H1 (cell line): ENCODE data around the gene FREM1. TPM values are rescaled to one million over a fixed set of nuclear protein-coding genes. Genes with fewer than 3 reads are reported as not detected.

Source experiments
- CTCF ChIA-PET: fragments of 300-600 bp; sonication (Branson Sonifier 250); formaldehyde crosslinking; loops from one replicate; lab custom pipeline; 2021; ENCODE audit not compliant: partially characterized antibody; lab: Charles Lee
- POLR2A ChIA-PET: fragments of 300-600 bp; sonication (Branson Sonifier 250); formaldehyde crosslinking; loops from one replicate; lab custom pipeline; 2021; ENCODE audit warnings: inconsistent platforms; ENCODE audit not compliant: partially characterized antibody; lab: Charles Lee
- DNase-seq, 2 experiments: peaks; one replicate each; pipeline versions ENCODE4 v3.0.0 to v3.0.0-alpha.2; 2010 to 2022; ENCODE audit warnings: low spot score in 2 of 2, low read depth in 1 of 2, mixed read lengths in 1 of 2
- FAIRE-seq: peaks from 2 replicates; lab custom pipeline; 2011; peaks lifted over from hg19 to GRCh38; lab: Jason Lieb, UNC
- H2AFZ ChIP-seq: 2 replicates; pipeline ENCODE4 v1.8.1; 2012; ENCODE audit warnings: low read length, inconsistent platforms
- H2AK5ac ChIP-seq: 2 replicates; pipeline ENCODE4 v1.6.1; 2013; ENCODE audit warnings: low read depth, low read length
- H2BK120ac ChIP-seq: replicated peaks from 2 replicates; pipeline ENCODE3; 2013; ENCODE audit warnings: low read depth, low read length, inconsistent platforms
- H2BK12ac ChIP-seq: 2 replicates; pipeline ENCODE4 v1.6.1; 2013; ENCODE audit warnings: low read depth, low read length
- H2BK15ac ChIP-seq: 2 replicates; pipeline ENCODE4 v1.6.1; 2013; ENCODE audit warnings: low read length
- H2BK20ac ChIP-seq: 2 replicates; pipeline ENCODE4 v1.6.1; 2013; ENCODE audit warnings: low read length
- H2BK5ac ChIP-seq: 2 replicates; pipeline ENCODE4 v1.6.1; 2013; ENCODE audit warnings: low read depth, low read length
- H3K14ac ChIP-seq: 2 replicates; pipeline ENCODE4 v1.6.1; 2013; ENCODE audit warnings: inconsistent platforms; ENCODE audit not compliant: insufficient read length
- H3K18ac ChIP-seq: 2 replicates; pipeline ENCODE4 v1.6.1; 2013; ENCODE audit warnings: low read length; ENCODE audit errors: extremely low read depth
- H3K23ac ChIP-seq: 2 replicates; pipeline ENCODE4 v1.6.1; 2013; ENCODE audit warnings: inconsistent platforms; ENCODE audit not compliant: insufficient read length
- H3K23me2 ChIP-seq: 2 replicates; pipeline ENCODE4 v1.6.1; 2013; ENCODE audit warnings: low read depth, low read length
- H3K27ac ChIP-seq: 2 replicates; pipeline ENCODE4 v1.6.1; 2011; ENCODE audit warnings: low read depth, low read length, inconsistent platforms
- H3K27me3 ChIP-seq, 4 experiments: replicated peaks in 1 of 4; 1 replicate in 1 of 4; 2 replicates in 3 of 4; pipeline versions ENCODE4 v1.6.1 to v1.8.1; 2011 to 2013; ENCODE audit warnings: low read length in 3 of 4, mild to moderate bottlenecking in 3 of 4, inconsistent platforms in 2 of 4, mixed read lengths in 2 of 4, moderate library complexity in 1 of 4; ENCODE audit not compliant: control insufficient read depth in 3 of 4, insufficient read depth in 3 of 4; ENCODE audit errors: extremely low read depth in 1 of 4
- H3K36me3 ChIP-seq, 4 experiments: 2 replicates each; pipeline versions ENCODE4 v1.6.1 to v1.8.1; 2011 to 2013; ENCODE audit warnings: mild to moderate bottlenecking in 4 of 4, low read length in 3 of 4, moderate library complexity in 2 of 4, control low read depth in 1 of 4, inconsistent platforms in 1 of 4; ENCODE audit not compliant: insufficient read depth in 4 of 4, control insufficient read depth in 2 of 4
- H3K4ac ChIP-seq: replicated peaks from 2 replicates; pipeline ENCODE3; 2013; ENCODE audit warnings: low read length, low read depth, mixed read lengths, inconsistent platforms; ENCODE audit not compliant: insufficient read length
- H3K4me1 ChIP-seq, 4 experiments: replicated peaks in 1 of 4; 1 replicate in 1 of 4; 2 replicates in 3 of 4; pipeline versions ENCODE4 v1.6.1 to v1.8.1; 2011 to 2013; ENCODE audit warnings: low read length in 3 of 4, inconsistent platforms in 2 of 4, mixed read lengths in 1 of 4; ENCODE audit not compliant: insufficient read depth in 4 of 4, control insufficient read depth in 3 of 4
- H3K4me2 ChIP-seq, 2 experiments: 2 replicates each; pipeline versions ENCODE4 v1.6.1 to v1.8.1; 2011 to 2013; ENCODE audit warnings: low read depth in 2 of 2, low read length in 2 of 2, control low read depth in 1 of 2, inconsistent platforms in 1 of 2, mild to moderate bottlenecking in 1 of 2; ENCODE audit not compliant: insufficient read depth in 1 of 2
- H3K4me3 ChIP-seq, 4 experiments: fragments of 200-600, 300-600 bp in 1 of 4; sonication (generic), shearing (Covaris generic), sonication (Bioruptor Twin) in 1 of 4; 2 replicates each; pipeline versions ENCODE4 v1.5.1 to v1.8.1; 2011 to 2016; ENCODE audit warnings: low read length in 4 of 4, low read depth in 3 of 4, control low read depth in 2 of 4, inconsistent platforms in 2 of 4, mild to moderate bottlenecking in 2 of 4, mixed read lengths in 1 of 4, moderate library complexity in 1 of 4; ENCODE audit not compliant: insufficient read depth in 2 of 4; ENCODE audit errors: extremely low read depth in 1 of 4
- H3K56ac ChIP-seq: replicated peaks from 2 replicates; pipeline ENCODE3; 2013; ENCODE audit warnings: low read depth, mild to moderate bottlenecking, mixed read lengths, low read length, inconsistent platforms; ENCODE audit not compliant: insufficient read length
- H3K79me1 ChIP-seq: 2 replicates; pipeline ENCODE4 v1.6.1; 2013; ENCODE audit warnings: low read depth, low read length, control low read depth
- H3K79me2 ChIP-seq, 2 experiments: 2 replicates each; pipeline versions ENCODE4 v1.6.1 to v1.8.1; 2012 to 2013; ENCODE audit warnings: low read length in 2 of 2, mild to moderate bottlenecking in 2 of 2, inconsistent platforms in 1 of 2; ENCODE audit not compliant: insufficient read depth in 2 of 2, control insufficient read depth in 1 of 2
- H3K9ac ChIP-seq, 4 experiments: replicated peaks in 1 of 4; 1 replicate in 1 of 4; 2 replicates in 3 of 4; pipeline versions ENCODE4 v1.6.1 to v1.8.1; 2011 to 2013; ENCODE audit warnings: low read depth in 3 of 4, low read length in 3 of 4, control low read depth in 2 of 4, mild to moderate bottlenecking in 2 of 4, moderate library complexity in 2 of 4, inconsistent platforms in 1 of 4; ENCODE audit errors: extremely low read depth in 1 of 4
- H3K9me3 ChIP-seq, 2 experiments: 2 replicates each; pipeline versions ENCODE4 v1.6.1 to v1.8.1; 2012 to 2013; ENCODE audit warnings: mild to moderate bottlenecking in 2 of 2, moderate library complexity in 2 of 2, control low read depth in 1 of 2, inconsistent platforms in 1 of 2, low read depth in 1 of 2, low read length in 1 of 2, mixed read lengths in 1 of 2; ENCODE audit not compliant: insufficient read depth in 2 of 2
- H4K20me1 ChIP-seq, 2 experiments: replicated peaks in 1 of 2; 2 replicates each; pipeline versions ENCODE3 to v1.8.1; 2011 to 2013; ENCODE audit warnings: inconsistent platforms in 2 of 2, low read length in 2 of 2, mild to moderate bottlenecking in 1 of 2; ENCODE audit not compliant: insufficient read depth in 2 of 2, control insufficient read depth in 1 of 2
- H4K5ac ChIP-seq: 2 replicates; pipeline ENCODE4 v1.6.1; 2013; ENCODE audit warnings: low read length, low read depth, mixed read lengths, inconsistent platforms; ENCODE audit not compliant: insufficient read length
- H4K8ac ChIP-seq: 2 replicates; pipeline ENCODE4 v1.8.0; 2013; ENCODE audit warnings: mild to moderate bottlenecking, moderate library complexity, low read length, inconsistent platforms; ENCODE audit not compliant: insufficient read depth; ENCODE audit errors: extremely low read depth
- H4K91ac ChIP-seq: replicated peaks from 2 replicates; pipeline ENCODE3; 2013; ENCODE audit warnings: low read length, mixed read lengths, inconsistent platforms; ENCODE audit not compliant: insufficient read length
- CBX8 ChIP-seq: fragments of 300-800, 300-1000 bp; sonication (generic); IDR thresholded peaks from 2 replicates; pipeline ENCODE4 v1.7.1; 2016; ENCODE audit warnings: low read depth, low read length, borderline replicate concordance
- CHD1 ChIP-seq: IDR thresholded peaks from 2 replicates; pipeline ENCODE4 v1.6.1; 2012; ENCODE audit warnings: low read depth, low read length, improper control_type of control experiment
- SAP30 ChIP-seq: fragments of 300-600 bp; sonication (generic); IDR thresholded peaks from 2 replicates; pipeline ENCODE4 v1.7.1; 2012; ENCODE audit warnings: low read length, moderate library complexity, mild to moderate bottlenecking, inconsistent platforms; ENCODE audit not compliant: insufficient read depth, insufficient replicate concordance
- SRF ChIP-seq: IDR thresholded peaks from 2 replicates; pipeline ENCODE4 v1.6.1; 2011; ENCODE audit warnings: mild to moderate bottlenecking, low read depth, low read length, moderate library complexity
- WGBS, 2 experiments: shearing (Covaris generic) in 1 of 2; methylation state at CpG; one replicate each; pipeline versions ENCODE4 v1.1.6 to v1.1.7; 2013 to 2015; ENCODE audit warnings: low lambda C conversion rate in 2 of 2, mixed read lengths in 2 of 2, inconsistent platforms in 1 of 2, low coverage in 1 of 2, missing lambda C conversion rate in 1 of 2; ENCODE audit not compliant: insufficient replicate concordance in 2 of 2, insufficient coverage in 1 of 2, insufficient read length in 1 of 2; ENCODE audit errors: extremely low coverage in 1 of 2, missing lambda C conversion rate in 1 of 2; 5-methylcytosine and 5-hydroxymethylcytosine counted together
- polyA plus RNA-seq, 7 experiments: library from polyadenylated mRNA; depleted of rRNA in 3 of 7; stranded (reverse) in 5 of 7; unstranded in 2 of 7; fragments of >200 nt in 5 of 7; fragments of 200-250 nt in 2 of 7; gene quantifications; 1 replicate in 5 of 7; 2 replicates in 1 of 7; 4 replicates in 1 of 7; pipeline versions ENCODE4 v1.2.1 to v1.2.3, GENCODE V29; 2011 to 2013; ENCODE audit warnings: missing spikeins in 2 of 7, mixed read lengths in 2 of 7
- total RNA-seq: library from RNA; stranded (reverse); fragmentation: NEBNext Ultra II Directional; extraction: Animal tissue kit (Norgen Biotek cat#: 25700); gene quantifications from 2 replicates; pipeline ENCODE4 v1.2.1, GENCODE V29; 2021

Gene FREM1
- total and polyA plus RNA-seq, 2 of the 8 experiments (the other 6 are each of a cell fraction or from before 2014, with no cell fraction given), result 2.6 to 3.1 TPM

GRCh38 chr9:14793389-14793788 is 116.8 kb downstream of the FREM1 start:
- H3K27ac ChIP-seq, result no peak overlapping the region
- H3K79me1 ChIP-seq, result no peaks in the 10 kb centered on the region
- no peak overlapping the region for H2BK12ac ChIP-seq
- H3K23me2 ChIP-seq, result no peaks in the 10 kb centered on the region; the same call in 1 of the 2 replicates
- no peak overlapping the region for H2BK120ac ChIP-seq
- H3K14ac ChIP-seq, result no peak overlapping the region
- no peak for TF ChIP-seq SRF
- no peak for TF ChIP-seq CBX8
- no peak for TF ChIP-seq CHD1
- TF ChIP-seq SAP30, result no peak
- H3K4me2 ChIP-seq, result no peak overlapping the region
- H3K18ac ChIP-seq, result no peak overlapping the region
- H3K79me2 ChIP-seq, result no peaks in the 10 kb centered on the region
- H3K23ac ChIP-seq, result no peak overlapping the region
- no peak overlapping the region for H2AK5ac ChIP-seq
- no peak overlapping the region for H3K9ac ChIP-seq
- H2AFZ ChIP-seq, result no peak overlapping the region
- H3K56ac ChIP-seq, result no peak overlapping the region
- no peaks in the 10 kb centered on the region for H3K4me1 ChIP-seq
- no peak overlapping the region for H2BK20ac ChIP-seq
- no peak overlapping the region for H4K8ac ChIP-seq
- 100% methylated on average over 2 of the region's 2 CpGs; no CpG with 5 or more reads in 1 of the 2 experiments for WGBS, 2 experiments
- H4K20me1 ChIP-seq, result no peaks in the 10 kb centered on the region
- H3K4me3 ChIP-seq, result no peak overlapping the region
- no peak overlapping the region for H4K5ac ChIP-seq
- no peaks in the 10 kb centered on the region for H3K36me3 ChIP-seq
- H3K27me3 ChIP-seq, result no peaks in the 10 kb centered on the region
- no peak overlapping the region for H4K91ac ChIP-seq
- H3K4ac ChIP-seq, result no peak overlapping the region
- H2BK5ac ChIP-seq, result no peak overlapping the region
- ChIA-PET POLR2A (no interaction called here), CTCF (interaction anchor here (1.4 kb wide), 1 partner anchor 55 kb away, joined by 3 read pairs; no protein-coding TSS in a partner anchor)
- FAIRE-seq, result no peak
- DNase-seq, result no peak
- no peaks in the 10 kb centered on the region for H3K9me3 ChIP-seq
- no peak overlapping the region for H2BK15ac ChIP-seq
